OCI-LY7 (cell line): Measurements from ENCODE around the gene CENPN. TPM values are rescaled to one million over a fixed set of nuclear protein-coding genes. Genes with fewer than 3 reads are reported as not detected.
A peak's percentile ranks its signal among the peaks of the same experiment; 100 is the strongest.

Source experiments
- BruUV-seq: library from RNA; stranded (reverse); fragments of 400-500 nt; replicated peaks from 2 replicates; lab custom pipeline; 2021; lab: Mats Ljungman, UMichigan
- CTCF ChIA-PET: fragments of 300-600 bp; sonication (Branson Sonifier 250); formaldehyde crosslinking; loops from one replicate; lab custom pipeline; 2022; ENCODE audit warnings: antibody characterized with exemption; ENCODE audit not compliant: unreplicated experiment; lab: Charles Lee
- POLR2A ChIA-PET: fragments of 300-600 bp; sonication (Branson Sonifier 250); formaldehyde crosslinking; loops from one replicate; lab custom pipeline; 2022; ENCODE audit warnings: antibody characterized with exemption; lab: Charles Lee
- DNase-seq: peaks from one replicate; pipeline ENCODE4 v3.0.0-alpha.2; 2015; ENCODE audit warnings: low spot score
- H2AFZ ChIP-seq: fragments of 200-600 bp; sonication (generic), shearing (Covaris generic); 2 replicates; pipeline ENCODE4 v1.6.1; 2014; ENCODE audit warnings: mild to moderate bottlenecking, antibody characterized with exemption, low read length, moderate library complexity
- H3K27ac ChIP-seq: fragments of 200-600 bp; sonication (generic); 2 replicates; pipeline ENCODE4 v1.5.1; 2014; ENCODE audit warnings: mixed run types, low read depth, mild to moderate bottlenecking, moderate library complexity, low read length, inconsistent platforms; ENCODE audit not compliant: poor library complexity, severe bottlenecking
- H3K36me3 ChIP-seq: fragments of 200-600 bp; sonication (generic); 2 replicates; pipeline ENCODE4 v1.6.1; 2014; ENCODE audit warnings: mild to moderate bottlenecking, antibody characterized with exemption, low read length, moderate library complexity, mixed read lengths; ENCODE audit not compliant: insufficient read depth
- H3K4me1 ChIP-seq: fragments of 200-600 bp; sonication (generic); 2 replicates; pipeline ENCODE4 v1.5.1; 2014; ENCODE audit warnings: mild to moderate bottlenecking, low read length; ENCODE audit not compliant: insufficient read depth, poor library complexity, severe bottlenecking
- H3K4me2 ChIP-seq: fragments of 200-600 bp; sonication (generic); 2 replicates; pipeline ENCODE4 v1.6.1; 2014; ENCODE audit warnings: mild to moderate bottlenecking, low read length
- H3K4me3 ChIP-seq: fragments of 200-600 bp; sonication (generic); 2 replicates; pipeline ENCODE4 v1.5.1; 2014; ENCODE audit warnings: mild to moderate bottlenecking, low read depth, low read length; ENCODE audit not compliant: poor library complexity, severe bottlenecking
- H3K79me2 ChIP-seq: fragments of 200-600 bp; sonication (generic); 2 replicates; pipeline ENCODE4 v1.6.1; 2016; ENCODE audit warnings: low read depth, mild to moderate bottlenecking, low read length, moderate library complexity, mixed read lengths; ENCODE audit not compliant: insufficient read depth
- H3K9me2 ChIP-seq: fragments of 200-600 bp; sonication (generic); 2 replicates; pipeline ENCODE4 v1.6.1; 2016; ENCODE audit warnings: mild to moderate bottlenecking, low read length, mixed read lengths; ENCODE audit not compliant: insufficient read depth
- H3K9me3 ChIP-seq: fragments of 200-600 bp; sonication (generic); 2 replicates; pipeline ENCODE4 v1.6.1; 2014; ENCODE audit warnings: mild to moderate bottlenecking, mixed run types, low read length, mixed read lengths
- H4K20me1 ChIP-seq: fragments of 200-600 bp; sonication (generic); 2 replicates; pipeline ENCODE4 v1.6.1; 2014; ENCODE audit warnings: mild to moderate bottlenecking, antibody characterized with exemption, low read length, moderate library complexity, mixed read lengths; ENCODE audit not compliant: insufficient read depth
- EZH2phosphoT487 ChIP-seq: fragments of 200-600 bp; sonication (generic); IDR thresholded peaks from 2 replicates; pipeline ENCODE4 v1.6.1; 2018; ENCODE audit warnings: low read depth, borderline replicate concordance, mild to moderate bottlenecking, mixed run types, antibody characterized with exemption, low read length, moderate library complexity, mixed read lengths
- intact Hi-C: fragments of 100-400 bp; cut with micrococcal nuclease; formaldehyde crosslinking; loops from one replicate; pipeline ENCODE4 v1.10.0; 2022; ENCODE audit not compliant: unreplicated experiment
- total RNA-seq, 2 experiments: library from RNA; depleted of rRNA in 1 of 2; stranded (reverse); fragments of >200 nt in 1 of 2; shearing (Covaris generic) in 1 of 2; gene quantifications; 2 replicates each; pipeline ENCODE4 v1.2.3, GENCODE V29; 2014 to 2022
- TF ChIP-seq, protein P1 (sequence below): fragments of 200-600 bp; sonication (generic); conservative IDR thresholded peaks from 2 replicates; pipeline ENCODE4 v1.5.1; 2014; ENCODE audit warnings: mild to moderate bottlenecking, antibody characterized with exemption, low read length, moderate library complexity, mixed read lengths

CENPN gene
- total RNA-seq, 2 experiments from 2014 or later = 51.8 to 52.4 TPM

DNA sequence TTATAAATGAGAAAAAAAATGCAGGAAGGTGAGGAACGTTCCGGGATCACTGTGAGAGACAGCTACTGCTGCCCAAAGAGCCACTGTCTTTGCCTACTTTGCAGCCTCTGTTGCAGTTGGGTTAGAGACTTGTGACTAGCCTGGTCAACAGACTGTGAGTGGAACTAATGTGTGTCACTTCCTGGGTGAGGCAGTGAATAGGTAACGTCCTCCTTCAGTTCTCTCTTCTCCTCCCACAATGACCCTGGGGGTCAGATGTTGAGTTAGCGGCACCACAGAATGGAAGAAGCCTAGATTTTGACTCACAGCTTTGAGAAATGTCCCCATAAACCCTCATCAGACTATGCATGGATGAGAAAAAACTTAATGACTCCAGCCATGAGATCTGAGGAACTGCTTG is 64.8 kb downstream of the CENPN start:
- BruUV-seq = no TSS peak
- Histone ChIP-seq H3K36me3 (no peaks in the 10 kb centered on the region), H3K4me2 (no peak overlapping the region), H3K9me2 (no peaks in the 10 kb centered on the region), H3K4me3 (no peak overlapping the region), H4K20me1 (no peaks in the 10 kb centered on the region), H3K9me3 (no peaks in the 10 kb centered on the region), H3K79me2 (no peaks in the 10 kb centered on the region), H3K4me1 (peaks cover 8% of the 10 kb centered on the region), H2AFZ (no peak overlapping the region), H3K27ac (no peak overlapping the region)
- DNase-seq = no peak
- ChIA-PET POLR2A (interaction anchor here (1.1 kb wide), 1 partner anchor 25 kb away, joined by 3 read pairs; no protein-coding TSS in a partner anchor), CTCF (no interaction called here)
- intact Hi-C loops = no loop called here
- TF ChIP-seq, protein P1, sequence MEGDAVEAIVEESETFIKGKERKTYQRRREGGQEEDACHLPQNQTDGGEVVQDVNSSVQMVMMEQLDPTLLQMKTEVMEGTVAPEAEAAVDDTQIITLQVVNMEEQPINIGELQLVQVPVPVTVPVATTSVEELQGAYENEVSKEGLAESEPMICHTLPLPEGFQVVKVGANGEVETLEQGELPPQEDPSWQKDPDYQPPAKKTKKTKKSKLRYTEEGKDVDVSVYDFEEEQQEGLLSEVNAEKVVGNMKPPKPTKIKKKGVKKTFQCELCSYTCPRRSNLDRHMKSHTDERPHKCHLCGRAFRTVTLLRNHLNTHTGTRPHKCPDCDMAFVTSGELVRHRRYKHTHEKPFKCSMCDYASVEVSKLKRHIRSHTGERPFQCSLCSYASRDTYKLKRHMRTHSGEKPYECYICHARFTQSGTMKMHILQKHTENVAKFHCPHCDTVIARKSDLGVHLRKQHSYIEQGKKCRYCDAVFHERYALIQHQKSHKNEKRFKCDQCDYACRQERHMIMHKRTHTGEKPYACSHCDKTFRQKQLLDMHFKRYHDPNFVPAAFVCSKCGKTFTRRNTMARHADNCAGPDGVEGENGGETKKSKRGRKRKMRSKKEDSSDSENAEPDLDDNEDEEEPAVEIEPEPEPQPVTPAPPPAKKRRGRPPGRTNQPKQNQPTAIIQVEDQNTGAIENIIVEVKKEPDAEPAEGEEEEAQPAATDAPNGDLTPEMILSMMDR = no peak
- no peak for TF ChIP-seq EZH2phosphoT487

DNA sequence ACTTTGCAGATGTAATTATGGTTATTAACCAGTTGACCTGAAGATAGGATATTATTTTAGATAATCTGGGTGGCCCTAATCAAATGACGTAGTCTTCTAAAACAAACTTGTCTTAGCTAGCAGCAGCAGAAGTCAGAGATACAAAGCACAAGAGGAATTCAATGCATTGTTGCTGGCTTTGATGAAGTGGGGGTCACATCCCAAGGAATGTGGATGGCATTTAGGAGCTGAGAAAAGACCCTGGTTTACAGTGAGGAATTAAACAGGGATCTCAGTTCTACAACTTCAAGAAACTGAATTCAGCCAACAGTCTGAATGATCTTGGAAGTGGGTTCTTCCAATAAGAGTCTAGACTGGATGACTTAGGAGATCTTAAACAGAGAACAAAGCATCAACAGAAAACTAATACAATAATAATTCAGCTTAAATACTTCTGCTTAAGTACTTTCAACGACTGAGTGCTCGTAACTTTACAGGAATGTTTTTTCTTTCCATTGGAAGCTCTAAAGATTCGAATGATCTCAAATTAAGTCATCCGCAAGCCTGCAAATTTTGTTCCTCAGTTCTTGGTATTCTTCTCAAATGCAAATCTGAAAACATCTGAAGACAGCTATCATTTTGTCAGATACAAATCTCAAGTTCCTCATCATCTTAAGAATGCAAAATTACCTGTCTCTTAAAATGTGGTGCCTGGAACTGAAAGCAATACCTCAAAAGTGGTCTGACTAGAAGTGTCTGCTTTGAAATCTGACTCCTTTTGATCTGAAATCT is 66.7 kb downstream of the CENPN start:
- Histone ChIP-seq H3K9me3 (no peaks in the 10 kb centered on the region), H3K9me2 (no peaks in the 10 kb centered on the region), H2AFZ (no peak overlapping the region), H3K4me2 (no peak overlapping the region), H4K20me1 (no peaks in the 10 kb centered on the region), H3K27ac (no peak overlapping the region), H3K4me3 (no peak overlapping the region), H3K79me2 (no peaks in the 10 kb centered on the region), H3K4me1 (peaks cover 15% of the 10 kb centered on the region), H3K36me3 (no peaks in the 10 kb centered on the region)
- ChIA-PET POLR2A (interaction anchor here (0.6 to 1.2 kb wide), 6 partner anchors 8 to 939 kb away, joined by 3 to 6 read pairs (median 3); no protein-coding TSS in a partner anchor), CTCF (no interaction called here)
- intact Hi-C loops = no loop called here
- no TSS peak for BruUV-seq
- TF ChIP-seq EZH2phosphoT487 = no peak
- TF ChIP-seq, protein P1 = no peak
- no peak for DNase-seq

GRCh38 chr16:81076566-81077075 is 69.6 kb downstream of the CENPN start:
- no peaks in the 10 kb centered on the region for H3K79me2 ChIP-seq
- H3K4me3 ChIP-seq = peak overlapping the region; percentile 74
- H3K27ac ChIP-seq = peak overlapping the region; percentile 81
- intact Hi-C loops = loop anchor here (1.0 to 5.0 kb wide), 3 partner anchors 40 to 661 kb away; partner anchors contain the start of gene CMC2
- H2AFZ ChIP-seq = peak overlapping the region; percentile 73
- CTCF ChIA-PET = interaction anchor here (1.0 kb wide), 1 partner anchor 16 kb away, joined by 4 read pairs; no protein-coding TSS in a partner anchor
- H4K20me1 ChIP-seq = no peaks in the 10 kb centered on the region
- peak; percentile 86 for DNase-seq
- TF ChIP-seq, protein P1 = no peak
- TF ChIP-seq EZH2phosphoT487 = no peak
- POLR2A ChIA-PET = interaction anchor here (0.6 to 1.8 kb wide), 10 partner anchors 10 to 1920 kb away, joined by 3 to 10 read pairs (median 4); no protein-coding TSS in a partner anchor
- peaks cover 9% of the 10 kb centered on the region for H3K36me3 ChIP-seq
- no TSS peak for BruUV-seq
- no peaks in the 10 kb centered on the region for H3K9me3 ChIP-seq
- peak overlapping the region; percentile 79 for H3K4me2 ChIP-seq
- no peaks in the 10 kb centered on the region for H3K9me2 ChIP-seq
- H3K4me1 ChIP-seq = peaks cover 15% of the 10 kb centered on the region
